Measurements from ENCODE around the gene TUB.

Gene TUB, protein sequence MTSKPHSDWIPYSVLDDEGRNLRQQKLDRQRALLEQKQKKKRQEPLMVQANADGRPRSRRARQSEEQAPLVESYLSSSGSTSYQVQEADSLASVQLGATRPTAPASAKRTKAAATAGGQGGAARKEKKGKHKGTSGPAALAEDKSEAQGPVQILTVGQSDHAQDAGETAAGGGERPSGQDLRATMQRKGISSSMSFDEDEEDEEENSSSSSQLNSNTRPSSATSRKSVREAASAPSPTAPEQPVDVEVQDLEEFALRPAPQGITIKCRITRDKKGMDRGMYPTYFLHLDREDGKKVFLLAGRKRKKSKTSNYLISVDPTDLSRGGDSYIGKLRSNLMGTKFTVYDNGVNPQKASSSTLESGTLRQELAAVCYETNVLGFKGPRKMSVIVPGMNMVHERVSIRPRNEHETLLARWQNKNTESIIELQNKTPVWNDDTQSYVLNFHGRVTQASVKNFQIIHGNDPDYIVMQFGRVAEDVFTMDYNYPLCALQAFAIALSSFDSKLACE

DNA sequence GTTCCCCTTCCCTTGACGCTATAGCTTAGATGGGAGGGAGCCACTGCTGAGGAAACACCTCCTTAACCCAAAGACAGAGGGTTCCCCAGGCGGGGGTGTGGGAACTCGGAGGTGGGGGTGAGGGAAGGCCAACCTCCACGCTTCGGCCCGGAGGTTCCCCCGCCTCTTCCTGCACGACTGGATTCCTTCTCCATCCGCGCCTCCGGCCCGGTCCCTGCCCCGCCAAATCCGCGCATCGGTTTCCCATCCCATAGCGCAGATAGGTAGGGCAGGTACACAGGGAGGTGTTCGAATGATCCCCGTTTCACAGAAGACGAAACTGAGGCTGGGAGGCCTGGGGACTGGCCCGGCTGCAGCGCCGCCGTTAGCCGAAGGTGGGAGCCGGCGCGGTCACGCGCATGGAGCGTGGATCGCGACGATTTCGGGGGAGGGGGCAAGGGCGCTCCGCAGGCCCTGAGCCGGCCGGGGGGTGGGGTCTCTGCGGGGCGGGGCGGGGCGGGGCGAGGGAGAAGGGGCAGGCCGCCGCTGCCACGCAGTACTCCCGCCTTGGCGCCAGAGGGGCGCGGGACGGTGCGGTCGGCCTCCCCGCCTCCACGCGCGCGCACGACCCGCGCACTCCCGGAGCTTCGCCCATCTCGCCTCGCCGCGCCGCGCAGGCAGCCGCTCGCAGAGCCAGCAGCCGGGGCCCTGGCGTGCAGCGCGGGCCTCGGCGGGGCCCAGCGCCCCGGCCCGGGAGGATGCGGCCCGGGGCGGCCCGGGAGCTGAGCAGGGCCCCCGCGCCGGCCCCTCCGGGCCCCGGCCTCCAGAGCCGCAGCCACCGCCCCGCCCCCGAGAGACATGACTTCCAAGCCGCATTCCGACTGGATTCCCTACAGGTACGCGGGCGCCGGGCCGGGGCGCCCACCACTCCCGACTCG is at the start of gene TUB:
Gene TUB (plus strand): TSS at position 538 of the 917 bp plus-strand sequence. CDS start 300 bp downstream, at position 838.
- Histone ChIP-seq H3K9me3 (ENCODE audit: low read length) (no peaks in the 10 kb centered on the region), H3K4me3 (ENCODE audit: low read length) (peak within 1 kb of the TSS; percentile 47), H2AFZ (ENCODE audit: low read depth, low read length) (peak within 1 kb of the TSS; percentile 59), H3K27me3 (ENCODE audit: insufficient read depth, low read length) (peaks cover 4% of the 10 kb centered on the region), H3K36me3 (ENCODE audit: insufficient read depth, low read length) (no peaks in the 10 kb centered on the region), H3K4me1 (ENCODE audit: insufficient read depth, low read length) (peaks cover 45% of the 10 kb centered on the region)

DNA sequence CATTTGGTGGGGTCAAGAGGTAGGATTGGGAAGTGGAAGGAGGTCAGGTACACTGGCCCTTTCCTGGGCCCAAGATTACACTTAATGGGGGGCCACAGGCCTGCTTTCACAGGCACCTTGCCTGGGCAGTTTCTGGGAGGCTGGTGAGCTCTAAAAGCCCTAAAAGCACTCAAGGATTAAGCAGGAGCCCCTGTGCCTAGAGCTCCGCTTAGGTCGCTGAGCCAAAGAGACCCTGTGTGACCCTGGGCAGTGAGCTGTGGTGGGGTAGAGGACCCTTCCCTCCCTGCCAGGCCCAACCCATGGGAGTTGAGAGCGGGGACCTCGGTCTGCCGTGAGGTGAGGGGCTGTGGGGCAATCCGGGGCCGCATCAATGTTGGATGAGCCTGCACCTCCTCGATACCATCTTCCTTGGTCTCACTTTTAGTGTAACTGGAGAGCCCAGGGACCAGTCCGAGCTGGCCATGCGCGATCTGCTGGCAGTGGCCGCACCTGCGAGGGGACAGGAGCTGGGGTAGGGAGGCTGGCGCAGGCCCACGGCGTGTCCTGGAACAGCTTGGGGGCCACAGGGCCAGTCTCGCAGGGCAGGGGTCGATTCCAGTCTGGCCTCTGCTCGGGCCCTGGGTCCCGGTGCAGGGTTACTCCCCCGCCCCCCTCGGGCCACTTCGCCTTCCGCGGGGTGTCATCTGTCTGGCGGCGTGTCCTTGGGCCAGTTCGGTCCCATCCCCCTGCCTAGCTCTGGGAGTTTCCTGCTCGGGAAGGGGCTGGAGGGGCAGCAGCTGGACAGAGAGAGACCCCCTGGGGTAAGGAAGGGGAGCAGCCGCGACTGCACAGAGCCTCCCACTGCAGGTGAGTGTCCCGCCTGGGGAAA is 49.5 kb upstream of the TUB start:
- Histone ChIP-seq H3K4me1 (ENCODE audit: insufficient read depth, low read length) (peaks cover 15% of the 10 kb centered on the region), H2AFZ (ENCODE audit: low read depth, low read length) (no peak overlapping the region), H3K36me3 (ENCODE audit: insufficient read depth, low read length) (no peaks in the 10 kb centered on the region), H3K4me3 (ENCODE audit: low read length) (no peak overlapping the region), H3K27me3 (ENCODE audit: insufficient read depth, low read length) (peaks cover 25% of the 10 kb centered on the region), H3K9me3 (ENCODE audit: low read length) (no peaks in the 10 kb centered on the region)

DNA sequence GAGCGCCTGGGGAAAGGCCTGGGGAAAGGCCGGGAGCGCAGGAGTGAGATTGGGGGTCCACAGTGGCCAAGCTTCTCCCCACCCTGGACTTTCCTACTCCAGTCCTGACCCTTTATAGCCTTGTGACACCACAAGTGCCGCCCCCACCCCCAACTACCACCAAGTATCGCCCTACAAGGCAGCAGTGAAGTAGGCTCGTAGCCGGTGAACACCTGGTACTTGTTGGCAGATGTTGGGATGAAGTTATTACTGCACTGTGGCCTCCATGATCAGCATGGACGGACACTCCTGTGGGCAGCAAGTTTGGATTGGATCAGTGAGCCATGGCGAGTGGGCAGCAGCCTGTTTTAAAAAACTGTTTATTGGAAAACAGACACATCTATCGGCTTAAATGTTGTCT is 48.9 kb upstream of the TUB start:
- no peak overlapping the region for H2AFZ ChIP-seq (ENCODE audit: low read depth, low read length)
- H3K4me1 ChIP-seq (ENCODE audit: insufficient read depth, low read length): peaks cover 15% of the 10 kb centered on the region
- no peaks in the 10 kb centered on the region for H3K36me3 ChIP-seq (ENCODE audit: insufficient read depth, low read length)
- no peak overlapping the region for H3K4me3 ChIP-seq (ENCODE audit: low read length)
- no peaks in the 10 kb centered on the region for H3K9me3 ChIP-seq (ENCODE audit: low read length)
- H3K27me3 ChIP-seq (ENCODE audit: insufficient read depth, low read length): peaks cover 25% of the 10 kb centered on the region

DNA sequence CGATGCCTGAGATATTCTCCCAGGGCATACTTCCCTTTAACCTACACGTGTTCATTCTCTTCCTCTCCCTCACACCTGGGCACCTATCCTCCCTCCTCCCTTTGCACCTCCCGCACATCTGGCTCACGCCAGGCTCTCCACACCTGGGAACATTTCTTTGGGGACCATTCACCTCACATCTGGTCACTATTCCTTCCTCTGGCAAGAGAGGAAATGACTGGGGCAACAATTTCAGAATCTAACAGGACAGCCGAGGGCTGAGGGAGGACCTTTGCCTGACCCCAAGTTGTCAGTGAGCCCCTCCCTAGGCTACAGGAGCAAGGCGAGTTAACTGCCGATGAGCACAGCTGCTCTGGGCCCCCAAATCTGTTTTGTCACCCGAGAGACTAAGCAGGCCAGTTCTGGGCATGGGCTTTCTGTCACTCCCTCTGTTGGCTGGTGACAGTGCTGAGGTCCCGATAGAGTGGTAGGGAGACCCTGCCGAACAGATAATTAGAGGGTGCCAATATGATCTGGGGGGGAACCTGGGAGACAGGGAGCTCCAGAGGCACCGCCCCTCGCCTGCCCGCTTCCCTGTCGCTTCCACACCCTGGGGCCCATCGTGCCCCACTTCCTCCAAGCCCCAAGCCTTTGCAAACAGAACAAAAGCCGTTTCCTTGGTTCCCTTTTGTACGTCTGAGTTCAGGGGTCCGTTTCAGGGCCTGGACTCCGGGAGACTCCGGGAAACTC is 48.3 kb upstream of the TUB start:
- Histone ChIP-seq H3K4me3 (ENCODE audit: low read length) (no peak overlapping the region), H2AFZ (ENCODE audit: low read depth, low read length) (no peak overlapping the region), H3K36me3 (ENCODE audit: insufficient read depth, low read length) (no peaks in the 10 kb centered on the region), H3K9me3 (ENCODE audit: low read length) (no peaks in the 10 kb centered on the region), H3K27me3 (ENCODE audit: insufficient read depth, low read length) (peaks cover 25% of the 10 kb centered on the region), H3K4me1 (ENCODE audit: insufficient read depth, low read length) (peaks cover 17% of the 10 kb centered on the region)

DNA sequence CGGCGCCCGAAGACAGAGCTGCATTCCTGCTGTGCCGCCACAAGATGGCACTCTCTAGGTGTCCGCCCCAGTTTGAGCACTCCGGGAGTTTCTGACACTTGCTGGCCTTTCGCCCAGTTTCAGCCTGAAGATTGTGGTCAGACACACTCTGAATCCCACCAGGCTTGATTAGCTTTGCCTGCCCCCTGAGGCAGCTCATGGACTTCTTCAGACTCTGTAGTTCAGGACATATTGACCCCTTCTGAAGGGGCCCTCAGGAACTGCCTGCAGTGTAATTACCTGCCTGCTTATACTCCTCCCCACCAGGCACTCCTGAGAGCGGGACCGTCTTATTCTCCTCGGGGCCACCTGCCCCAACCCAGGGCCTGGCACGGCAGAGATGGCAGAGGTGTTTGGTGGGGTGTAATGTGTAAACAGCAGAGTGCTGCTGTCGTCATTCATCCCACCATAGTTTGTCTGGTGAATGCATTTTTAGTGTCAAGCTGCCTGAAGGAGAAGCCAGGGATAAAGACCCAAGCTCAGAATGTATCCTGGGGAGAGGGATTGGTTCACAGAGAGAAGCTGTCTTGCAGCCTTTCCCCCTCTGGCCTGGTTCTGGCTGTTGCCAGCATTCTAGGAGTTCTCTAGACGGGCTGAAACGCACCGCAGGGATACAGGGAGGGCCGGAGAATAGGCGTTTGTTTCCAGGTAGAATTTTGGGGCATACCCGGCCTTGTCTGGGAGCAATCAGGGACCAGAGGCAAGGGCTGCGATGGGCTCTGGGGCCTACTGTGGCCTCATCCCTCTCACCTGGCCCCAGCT is 47.5 kb upstream of the TUB start:
- Histone ChIP-seq H3K36me3 (ENCODE audit: insufficient read depth, low read length) (no peaks in the 10 kb centered on the region), H3K4me3 (ENCODE audit: low read length) (no peak overlapping the region), H3K9me3 (ENCODE audit: low read length) (no peaks in the 10 kb centered on the region), H3K4me1 (ENCODE audit: insufficient read depth, low read length) (peaks cover 24% of the 10 kb centered on the region), H2AFZ (ENCODE audit: low read depth, low read length) (no peak overlapping the region), H3K27me3 (ENCODE audit: insufficient read depth, low read length) (peaks cover 25% of the 10 kb centered on the region)

DNA sequence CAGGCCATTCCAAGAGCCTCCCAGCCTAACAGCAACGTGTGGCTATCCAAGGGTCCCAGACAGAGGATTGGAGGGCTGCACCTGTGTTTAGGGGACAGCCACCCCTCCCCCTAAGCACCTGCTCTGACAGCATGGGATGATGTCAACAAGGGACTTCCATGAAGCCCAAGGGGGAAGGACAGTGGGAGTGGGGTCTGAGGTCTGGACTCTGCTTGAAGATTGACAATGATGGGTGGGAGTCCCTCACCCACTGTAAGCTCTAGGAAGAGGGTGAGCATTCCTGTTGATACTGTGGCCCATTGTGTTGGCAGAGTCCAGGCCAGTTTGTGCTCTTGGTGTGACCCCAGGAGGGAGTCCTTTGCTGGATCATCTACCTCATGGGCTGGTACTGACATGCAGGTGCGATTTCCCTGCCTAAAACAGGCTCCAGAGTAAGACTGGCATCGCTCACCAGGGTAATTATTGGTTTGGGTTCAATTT is 46.9 kb upstream of the TUB start:
- peaks cover 23% of the 10 kb centered on the region for H3K27me3 ChIP-seq (ENCODE audit: insufficient read depth, low read length)

DNA sequence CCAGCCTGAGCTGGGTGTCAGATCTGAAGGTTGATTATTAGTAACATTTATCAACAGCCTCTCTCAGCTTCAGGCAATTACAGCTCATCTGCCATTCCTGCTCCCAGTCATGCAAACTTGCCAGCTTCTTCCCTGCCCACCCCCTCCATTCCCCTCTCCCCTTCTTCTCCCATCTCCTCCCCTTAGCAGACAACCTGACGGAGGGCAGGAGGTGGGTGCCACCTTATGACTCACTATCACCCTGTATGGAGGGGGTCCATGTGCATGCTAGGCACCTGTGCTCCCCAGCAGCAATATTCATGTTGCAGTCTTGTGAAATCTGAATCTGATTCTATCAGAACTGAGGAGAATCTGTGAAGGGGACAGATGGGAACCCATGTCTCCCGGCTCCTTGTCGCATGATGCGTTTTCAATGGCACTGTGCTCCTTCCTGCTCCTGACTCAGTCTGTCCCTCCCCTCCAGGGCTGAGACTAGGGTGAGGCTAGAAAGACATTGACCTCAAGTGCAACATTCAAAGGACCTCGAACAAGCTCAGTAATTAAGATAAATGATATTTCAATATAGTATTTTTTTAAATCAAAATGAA is 46.3 kb upstream of the TUB start:
- H3K4me3 ChIP-seq (ENCODE audit: low read length): no peak overlapping the region
- H3K36me3 ChIP-seq (ENCODE audit: insufficient read depth, low read length): no peaks in the 10 kb centered on the region
- no peaks in the 10 kb centered on the region for H3K9me3 ChIP-seq (ENCODE audit: low read length)
- H2AFZ ChIP-seq (ENCODE audit: low read depth, low read length): no peak overlapping the region
- H3K4me1 ChIP-seq (ENCODE audit: insufficient read depth, low read length): peaks cover 34% of the 10 kb centered on the region
- H3K27me3 ChIP-seq (ENCODE audit: insufficient read depth, low read length): peaks cover 20% of the 10 kb centered on the region

More for the DNA sequence above, 46.9 kb upstream of the TUB start:
- Histone ChIP-seq H3K9me3 (ENCODE audit: low read length) (no peaks in the 10 kb centered on the region), H3K4me3 (ENCODE audit: low read length) (no peak overlapping the region), H3K36me3 (ENCODE audit: insufficient read depth, low read length) (no peaks in the 10 kb centered on the region), H2AFZ (ENCODE audit: low read depth, low read length) (no peak overlapping the region), H3K4me1 (ENCODE audit: insufficient read depth, low read length) (peaks cover 30% of the 10 kb centered on the region)

DNA sequence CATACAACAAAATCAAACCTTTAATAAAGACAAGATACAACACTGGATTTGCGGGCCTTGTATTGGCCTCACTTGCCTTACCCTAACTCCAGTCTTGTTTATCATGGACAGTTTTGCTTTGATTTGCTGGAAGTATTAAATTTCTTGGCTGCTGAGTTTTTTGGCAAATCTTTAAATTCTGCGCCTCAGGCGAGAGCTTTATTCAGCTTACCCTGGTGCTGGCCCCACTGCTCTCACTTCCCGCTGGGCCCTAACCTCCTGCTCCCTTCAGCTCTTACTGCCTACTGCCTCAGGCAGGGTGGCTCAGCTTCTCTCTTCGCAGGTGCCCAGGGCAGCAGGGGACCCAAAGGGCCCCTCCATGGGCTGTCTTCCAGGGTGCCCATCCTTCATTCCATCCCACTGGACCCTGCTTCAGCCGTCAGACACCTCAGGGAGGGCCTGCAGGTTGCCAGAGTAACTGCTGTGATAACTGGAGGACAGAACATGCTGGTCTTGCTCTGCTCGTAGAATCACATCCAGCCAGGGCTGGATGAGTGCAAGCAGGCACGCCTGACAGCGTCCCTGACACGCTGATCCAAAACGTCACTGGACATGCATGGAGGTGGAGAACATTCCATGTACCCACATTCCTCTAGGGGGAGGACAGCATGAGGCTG is 45.7 kb upstream of the TUB start:
- Histone ChIP-seq H3K27me3 (ENCODE audit: insufficient read depth, low read length) (peaks cover 14% of the 10 kb centered on the region), H3K4me3 (ENCODE audit: low read length) (no peak overlapping the region), H3K4me1 (ENCODE audit: insufficient read depth, low read length) (peaks cover 34% of the 10 kb centered on the region), H3K36me3 (ENCODE audit: insufficient read depth, low read length) (no peaks in the 10 kb centered on the region), H3K9me3 (ENCODE audit: low read length) (no peaks in the 10 kb centered on the region), H2AFZ (ENCODE audit: low read depth, low read length) (no peak overlapping the region)

DNA sequence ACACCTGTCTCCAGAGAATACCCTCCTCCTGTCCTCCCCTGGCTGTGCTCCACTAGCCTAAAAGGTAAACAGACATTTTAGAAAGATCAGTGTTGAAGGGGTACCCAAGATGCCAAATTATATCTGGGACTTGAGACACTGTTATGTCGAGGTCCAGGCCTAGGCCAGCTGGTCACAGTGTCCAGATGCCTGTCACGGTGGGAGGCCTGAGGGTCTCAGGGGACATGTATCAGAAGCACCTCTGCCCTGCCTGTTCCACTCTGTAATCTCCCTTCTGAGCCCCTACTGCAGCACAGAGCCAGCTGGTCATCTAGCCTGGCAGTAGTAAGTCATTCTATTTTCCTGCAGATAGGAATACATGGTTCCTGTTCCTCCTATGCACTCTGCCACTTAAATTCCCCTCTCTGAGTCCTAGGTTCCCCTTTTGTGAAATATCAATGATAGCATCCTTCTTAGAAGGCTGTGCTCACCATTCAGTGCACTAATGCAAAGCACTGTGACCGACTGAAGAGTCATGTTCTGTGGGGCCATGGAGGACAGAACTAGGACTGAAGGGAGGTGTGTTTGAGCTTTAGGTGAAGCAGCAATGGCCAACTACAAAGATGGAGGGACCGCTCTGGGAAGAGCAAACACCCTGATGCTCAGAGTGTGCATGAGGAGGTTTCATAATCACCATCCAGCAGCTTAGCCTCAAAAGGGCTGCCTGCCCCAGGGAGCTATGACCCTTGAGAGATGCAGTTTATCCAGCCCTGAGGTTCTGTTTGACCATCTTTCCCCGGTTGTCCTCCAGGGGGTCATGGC is 44.8 kb upstream of the TUB start:
- Histone ChIP-seq H3K9me3 (ENCODE audit: low read length) (no peaks in the 10 kb centered on the region), H2AFZ (ENCODE audit: low read depth, low read length) (no peak overlapping the region), H3K27me3 (ENCODE audit: insufficient read depth, low read length) (peaks cover 5% of the 10 kb centered on the region), H3K36me3 (ENCODE audit: insufficient read depth, low read length) (no peaks in the 10 kb centered on the region), H3K4me1 (ENCODE audit: insufficient read depth, low read length) (peaks cover 34% of the 10 kb centered on the region), H3K4me3 (ENCODE audit: low read length) (no peak overlapping the region)

DNA sequence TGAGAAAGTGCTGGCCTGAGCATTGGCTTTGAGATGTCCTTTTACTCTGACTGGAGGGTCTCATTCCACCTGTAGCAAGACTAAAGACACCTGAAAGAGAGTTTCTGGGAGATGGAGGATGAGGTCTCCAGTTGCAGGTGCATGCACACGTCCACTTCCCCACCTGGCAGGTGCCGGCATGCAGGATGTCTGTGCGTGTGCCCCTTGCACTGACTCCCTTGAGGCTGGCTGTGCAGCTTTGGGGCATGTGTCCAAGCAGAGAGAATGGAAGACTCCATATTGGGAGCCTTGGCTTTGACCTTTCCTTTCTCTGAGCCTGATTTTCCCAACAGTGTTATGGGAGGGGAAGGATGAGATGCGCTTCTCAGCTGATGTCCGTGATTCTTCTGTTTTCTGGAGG is 44.0 kb upstream of the TUB start:
- no peak overlapping the region for H2AFZ ChIP-seq (ENCODE audit: low read depth, low read length)
- H3K4me1 ChIP-seq (ENCODE audit: insufficient read depth, low read length): peaks cover 34% of the 10 kb centered on the region
- no peak overlapping the region for H3K4me3 ChIP-seq (ENCODE audit: low read length)
- H3K27me3 ChIP-seq (ENCODE audit: insufficient read depth, low read length): no peaks in the 10 kb centered on the region
- no peaks in the 10 kb centered on the region for H3K9me3 ChIP-seq (ENCODE audit: low read length)
- no peaks in the 10 kb centered on the region for H3K36me3 ChIP-seq (ENCODE audit: insufficient read depth, low read length)
